Measurements from ENCODE around the gene ADCY3.

The ADCY3 gene

GRCh38 chr2:24935145-24935544 is 15.1 kb upstream of the ADCY3 start:
- Mint-ChIP-seq H3K9me3 (no peaks in the 10 kb centered on the region), H3K4me1 (peaks cover 10% of the 10 kb centered on the region)
- DNase-seq (ENCODE audit: low spot score in 2 of 2) = no peak

GRCh38 chr2:24932715-24933114 is 12.7 kb upstream of the ADCY3 start:
- no peaks in the 10 kb centered on the region for H3K9me3 Mint-ChIP-seq
- no peak overlapping the region for H3K4me3 Mint-ChIP-seq
- H3K36me3 Mint-ChIP-seq = no peaks in the 10 kb centered on the region
- no peak overlapping the region for H3K27ac Mint-ChIP-seq
- peaks cover 10% of the 10 kb centered on the region for H3K4me1 Mint-ChIP-seq
- DNase-seq (ENCODE audit: low spot score in 2 of 2) (no peak), ATAC-seq (no peak)

More at GRCh38 chr2:24935145-24935544, 15.1 kb upstream of the ADCY3 start:
- Mint-ChIP-seq H3K4me3 (no peak overlapping the region), H3K36me3 (no peaks in the 10 kb centered on the region), H3K27ac (no peak overlapping the region)
- no peak for ATAC-seq

DNA sequence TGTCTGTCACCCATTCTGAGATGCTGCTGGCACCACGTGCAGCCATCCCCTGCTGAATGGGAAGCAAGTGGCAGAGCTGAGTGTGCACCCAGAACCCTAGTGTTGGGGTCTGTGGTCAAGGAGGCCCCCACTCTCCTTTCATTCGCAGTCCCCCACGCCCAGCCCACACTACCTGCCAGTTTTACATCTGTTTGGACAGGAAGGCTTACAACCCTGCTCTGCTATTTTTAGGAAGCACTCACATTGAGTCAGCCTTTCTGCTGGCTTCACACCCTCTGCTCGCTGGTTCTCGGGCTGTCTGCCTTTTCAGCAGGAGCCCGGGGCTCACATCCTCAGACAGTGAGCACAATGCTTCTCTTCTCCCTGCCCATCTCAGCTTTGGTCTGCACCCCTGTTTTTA is 10.7 kb upstream of the ADCY3 start:
- no peaks in the 10 kb centered on the region for H3K9me3 Mint-ChIP-seq
- no peaks in the 10 kb centered on the region for H3K36me3 Mint-ChIP-seq
- H3K27ac Mint-ChIP-seq = peak overlapping the region; percentile 23
- H3K4me1 Mint-ChIP-seq = peaks cover 10% of the 10 kb centered on the region
- ATAC-seq = peak; percentile 81
- peak; percentile 9 to 62 for DNase-seq (ENCODE audit: low spot score in 2 of 2)
- H3K4me3 Mint-ChIP-seq = peak overlapping the region; percentile 34

DNA sequence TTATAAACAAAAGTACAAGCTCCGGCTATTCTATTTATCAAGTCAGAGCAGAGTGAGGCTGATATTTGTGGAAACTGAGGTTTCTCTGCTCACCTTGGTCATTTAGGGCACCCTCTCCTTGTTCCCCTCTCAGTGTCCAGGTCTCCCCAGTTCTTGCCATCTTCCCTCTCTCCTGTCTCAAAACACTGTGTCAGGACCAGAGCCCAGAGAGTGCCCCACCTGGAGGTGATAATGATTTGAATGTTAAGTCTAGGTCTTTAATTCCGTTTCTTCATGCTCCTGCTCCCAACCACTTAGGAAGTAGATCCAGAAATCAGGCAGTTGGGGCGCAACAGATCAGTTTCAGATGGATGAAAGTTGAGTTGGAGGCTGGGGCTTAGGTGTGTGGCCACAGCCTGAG is 9.2 kb upstream of the ADCY3 start:
- Mint-ChIP-seq H3K4me1 (peaks cover 10% of the 10 kb centered on the region), H3K36me3 (no peaks in the 10 kb centered on the region), H3K27ac (no peak overlapping the region), H3K9me3 (no peaks in the 10 kb centered on the region), H3K4me3 (no peak overlapping the region)
- ATAC-seq = no peak
- DNase-seq (ENCODE audit: low spot score in 2 of 2) = no peak

DNA sequence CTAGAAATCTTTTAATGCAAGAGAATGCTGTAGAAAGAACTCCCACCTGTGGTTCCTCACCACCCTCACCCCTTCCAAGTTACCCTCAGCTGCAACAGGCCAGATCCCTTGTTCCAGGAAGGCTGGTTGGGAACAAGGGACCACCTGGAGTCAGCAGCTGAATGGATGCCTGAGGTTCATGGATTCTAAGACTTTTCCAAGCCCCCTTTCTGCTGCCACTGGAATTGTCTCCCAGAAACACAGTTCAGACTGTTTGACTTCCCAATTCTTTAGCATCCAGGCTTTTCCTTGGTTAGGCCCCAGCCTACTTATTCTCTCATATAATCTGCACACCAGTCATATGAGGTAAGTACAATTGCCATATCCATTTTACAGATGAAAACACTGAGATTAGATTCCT is 8.0 kb upstream of the ADCY3 start:
- no peak overlapping the region for H3K27ac Mint-ChIP-seq
- ATAC-seq = no peak
- no peaks in the 10 kb centered on the region for H3K9me3 Mint-ChIP-seq
- peaks cover 10% of the 10 kb centered on the region for H3K4me1 Mint-ChIP-seq
- no peaks in the 10 kb centered on the region for H3K36me3 Mint-ChIP-seq
- DNase-seq (ENCODE audit: low spot score in 2 of 2) = no peak
- no peak overlapping the region for H3K4me3 Mint-ChIP-seq

DNA sequence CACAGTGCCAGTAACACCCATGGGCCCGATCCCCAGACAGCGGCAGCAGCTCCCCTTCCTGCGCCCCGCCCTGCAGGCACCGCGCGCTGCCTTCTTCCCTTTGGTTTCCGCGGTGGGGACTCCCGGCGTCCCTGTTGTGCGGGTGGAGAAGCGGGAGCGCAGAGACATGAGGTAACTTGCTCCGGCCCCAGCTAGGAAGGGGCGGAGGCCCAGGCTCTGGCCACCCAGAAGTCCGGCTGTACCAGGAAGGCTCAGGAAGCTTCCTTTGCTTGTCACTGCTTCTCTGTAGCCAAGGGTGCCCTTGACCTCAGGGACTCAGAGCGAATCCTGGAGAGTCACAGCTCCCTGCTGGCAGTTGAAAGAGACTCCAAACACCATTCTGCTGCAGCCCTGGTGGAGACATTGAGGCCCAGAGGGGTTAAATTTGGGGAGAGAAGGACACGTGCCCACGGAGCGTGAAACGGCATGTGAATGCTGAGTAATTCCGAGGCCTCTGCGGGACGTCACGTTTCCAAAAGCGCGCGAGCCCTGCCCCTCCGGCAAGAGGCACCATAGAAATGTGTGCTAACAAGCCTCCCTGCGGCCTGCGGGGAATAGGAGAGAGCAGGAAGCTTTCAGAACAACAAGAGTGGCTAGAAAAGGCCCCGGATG is 6.7 kb upstream of the ADCY3 start:
- DNase-seq (ENCODE audit: low spot score in 2 of 2) (peak in 1 of 2 donors; percentile 17), ATAC-seq (peak; percentile 76)
- no peaks in the 10 kb centered on the region for H3K36me3 Mint-ChIP-seq
- H3K9me3 Mint-ChIP-seq = no peaks in the 10 kb centered on the region
- H3K4me1 Mint-ChIP-seq = peaks cover 10% of the 10 kb centered on the region
- H3K27ac Mint-ChIP-seq = peak overlapping the region; percentile 83
- H3K4me3 Mint-ChIP-seq = no peak overlapping the region

DNA sequence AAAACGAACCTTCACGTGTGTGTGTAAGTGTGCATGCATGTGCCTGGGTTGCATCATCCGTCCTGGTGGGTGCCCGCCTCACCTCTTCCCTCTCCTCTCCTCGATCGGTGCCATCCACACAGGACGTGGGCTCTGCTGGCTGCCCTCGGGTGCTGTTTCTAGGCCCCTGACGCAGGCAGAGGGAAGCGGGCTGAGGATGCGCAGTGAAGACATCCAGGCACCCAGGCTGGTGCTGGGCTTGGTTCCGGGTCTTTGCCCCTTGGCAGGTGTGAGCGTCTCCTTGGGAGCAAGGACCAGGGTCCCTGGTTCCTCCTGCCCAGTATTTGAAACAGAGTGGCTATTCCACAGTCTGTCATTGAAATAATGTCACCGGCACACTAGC is 6.2 kb upstream of the ADCY3 start:
- H3K4me1 Mint-ChIP-seq = peaks cover 10% of the 10 kb centered on the region
- H3K4me3 Mint-ChIP-seq = no peak overlapping the region
- ATAC-seq = no peak
- H3K27ac Mint-ChIP-seq = peak overlapping the region; percentile 83
- H3K9me3 Mint-ChIP-seq = no peaks in the 10 kb centered on the region
- H3K36me3 Mint-ChIP-seq = no peaks in the 10 kb centered on the region
- DNase-seq (ENCODE audit: low spot score in 2 of 2) = no peak

DNA sequence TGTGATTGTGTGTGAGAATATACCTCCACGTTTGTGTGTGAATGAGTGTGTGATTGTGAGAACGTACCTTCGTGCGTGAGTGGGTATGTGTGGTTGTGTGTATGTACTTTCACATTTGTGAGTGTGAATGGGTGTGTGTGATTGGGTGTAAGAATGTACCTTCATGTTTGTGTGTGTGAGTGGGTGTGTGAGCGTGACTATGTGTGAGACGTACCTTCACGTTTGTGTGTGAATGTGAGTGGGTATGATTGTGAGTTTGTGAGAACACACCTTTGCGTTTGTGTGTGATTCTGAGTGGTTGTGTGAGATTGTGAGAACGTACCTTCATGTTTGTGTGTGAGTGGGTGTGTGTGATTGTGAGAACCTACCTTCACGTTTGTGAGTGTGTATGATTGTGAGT is 5.8 kb upstream of the ADCY3 start:
- Mint-ChIP-seq H3K27ac (no peak overlapping the region), H3K36me3 (no peaks in the 10 kb centered on the region), H3K4me1 (peaks cover 10% of the 10 kb centered on the region), H3K9me3 (no peaks in the 10 kb centered on the region), H3K4me3 (no peak overlapping the region)
- no peak for ATAC-seq
- no peak for DNase-seq (ENCODE audit: low spot score in 2 of 2)

DNA sequence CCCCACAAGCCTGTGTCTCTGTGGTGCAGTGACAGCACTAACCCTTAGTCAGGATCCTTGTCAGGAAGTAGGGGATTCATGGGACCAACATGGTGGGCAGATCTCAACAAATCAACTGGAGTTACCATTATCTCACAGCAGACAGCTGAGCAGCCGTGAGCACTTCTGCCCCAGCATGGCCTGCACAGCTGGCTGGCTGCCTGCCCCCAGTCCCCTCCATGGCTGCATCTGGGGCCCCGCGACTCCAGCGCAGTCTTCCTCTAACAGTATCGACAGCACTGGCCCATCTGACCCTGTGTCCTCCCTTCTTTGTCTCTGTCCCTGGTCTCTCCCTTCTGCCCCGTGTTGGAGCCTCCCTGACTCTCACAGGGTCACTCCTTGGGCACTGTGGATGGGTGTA is 4.7 kb upstream of the ADCY3 start:
- Mint-ChIP-seq H3K27ac (no peak overlapping the region), H3K4me1 (peaks cover 7% of the 10 kb centered on the region), H3K36me3 (no peaks in the 10 kb centered on the region), H3K9me3 (no peaks in the 10 kb centered on the region), H3K4me3 (no peak overlapping the region)
- ATAC-seq (no peak), DNase-seq (ENCODE audit: low spot score in 2 of 2) (no peak)

- H3K4me3 Mint-ChIP-seq = no peak overlapping the region
- peaks cover 9% of the 10 kb centered on the region for H3K4me1 Mint-ChIP-seq
- H3K9me3 Mint-ChIP-seq = no peaks in the 10 kb centered on the region
- no peak for DNase-seq (ENCODE audit: low spot score in 2 of 2)
- peaks cover 2% of the 10 kb centered on the region for H3K36me3 Mint-ChIP-seq
- no peak for ATAC-seq
- H3K27ac Mint-ChIP-seq = no peak overlapping the region
Observed at GRCh38 chr2:24924266-24924665, 4.2 kb upstream of the ADCY3 start.

- H3K27ac Mint-ChIP-seq = peak overlapping the region; percentile 72
- DNase-seq (ENCODE audit: low spot score in 2 of 2) (no peak), ATAC-seq (no peak)
- no peaks in the 10 kb centered on the region for H3K9me3 Mint-ChIP-seq
- H3K4me1 Mint-ChIP-seq = peaks cover 21% of the 10 kb centered on the region
- H3K36me3 Mint-ChIP-seq = peaks cover 6% of the 10 kb centered on the region
- no peak overlapping the region for H3K4me3 Mint-ChIP-seq
Observed at GRCh38 chr2:24923106-24923505, 3.1 kb upstream of the ADCY3 start.

GRCh38 chr2:24922556-24922955 is 2.5 kb upstream of the ADCY3 start:
- Mint-ChIP-seq H3K4me1 (peaks cover 27% of the 10 kb centered on the region), H3K4me3 (no peak overlapping the region), H3K9me3 (no peaks in the 10 kb centered on the region), H3K36me3 (peaks cover 10% of the 10 kb centered on the region), H3K27ac (peak overlapping the region; percentile 72)
- DNase-seq (ENCODE audit: low spot score in 2 of 2) (no peak), ATAC-seq (no peak)

- DNase-seq (ENCODE audit: low spot score in 2 of 2) = peak in 1 of 2 donors; percentile 56
- peaks cover 18% of the 10 kb centered on the region for H3K36me3 Mint-ChIP-seq
- H3K27ac Mint-ChIP-seq = peak overlapping the region; percentile 48
- H3K4me1 Mint-ChIP-seq = peaks cover 38% of the 10 kb centered on the region
- ATAC-seq = no peak
- no peaks in the 10 kb centered on the region for H3K9me3 Mint-ChIP-seq
- peak overlapping the region; percentile 64 for H3K4me3 Mint-ChIP-seq
Observed at GRCh38 chr2:24920809-24921441, 888 bp upstream of the ADCY3 start.

GRCh38 chr2:24919506-24920097 is 435 bp downstream of the ADCY3 start:
- Mint-ChIP-seq H3K27ac (peak overlapping the region; percentile 84), H3K4me3 (peak overlapping the region; percentile 85), H3K36me3 (peaks cover 26% of the 10 kb centered on the region), H3K9me3 (no peaks in the 10 kb centered on the region), H3K4me1 (peaks cover 44% of the 10 kb centered on the region)
- DNase-seq (ENCODE audit: low spot score in 2 of 2) (peak; percentile 25 to 65), ATAC-seq (peak; percentile 33)

DNA sequence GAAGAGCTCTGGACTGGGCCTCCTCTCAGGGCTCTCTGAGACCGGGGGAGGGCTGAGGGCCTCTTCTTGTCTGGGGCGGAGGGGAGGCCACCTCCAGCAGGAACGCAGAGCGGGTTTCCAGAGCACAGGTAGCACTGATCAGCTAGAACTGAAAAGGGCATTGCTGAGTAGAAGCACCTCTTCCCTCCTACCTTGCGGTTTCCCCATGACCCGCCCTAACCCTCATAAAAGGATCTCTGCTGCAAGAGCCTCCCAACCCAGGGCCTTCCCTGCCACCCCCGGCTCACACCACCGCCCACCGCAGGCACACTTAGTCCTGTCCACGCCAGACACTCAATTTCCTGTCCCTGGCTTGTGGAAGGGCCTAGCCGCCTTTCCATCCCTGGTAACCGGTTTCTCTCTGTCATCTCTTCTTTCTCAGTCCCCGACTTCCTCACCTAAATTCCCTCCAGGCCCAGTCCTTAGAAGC is 966 bp downstream of the ADCY3 start:
- H3K4me1 Mint-ChIP-seq = peaks cover 49% of the 10 kb centered on the region
- ATAC-seq (peak; percentile 45), DNase-seq (ENCODE audit: low spot score in 2 of 2) (peak; percentile 32 to 76)
- H3K9me3 Mint-ChIP-seq = no peaks in the 10 kb centered on the region
- peaks cover 28% of the 10 kb centered on the region for H3K36me3 Mint-ChIP-seq
- H3K27ac Mint-ChIP-seq = peak overlapping the region; percentile 84
- peak overlapping the region; percentile 85 for H3K4me3 Mint-ChIP-seq
